ENCODE results near the gene RBM46.

RBM46 gene, protein sequence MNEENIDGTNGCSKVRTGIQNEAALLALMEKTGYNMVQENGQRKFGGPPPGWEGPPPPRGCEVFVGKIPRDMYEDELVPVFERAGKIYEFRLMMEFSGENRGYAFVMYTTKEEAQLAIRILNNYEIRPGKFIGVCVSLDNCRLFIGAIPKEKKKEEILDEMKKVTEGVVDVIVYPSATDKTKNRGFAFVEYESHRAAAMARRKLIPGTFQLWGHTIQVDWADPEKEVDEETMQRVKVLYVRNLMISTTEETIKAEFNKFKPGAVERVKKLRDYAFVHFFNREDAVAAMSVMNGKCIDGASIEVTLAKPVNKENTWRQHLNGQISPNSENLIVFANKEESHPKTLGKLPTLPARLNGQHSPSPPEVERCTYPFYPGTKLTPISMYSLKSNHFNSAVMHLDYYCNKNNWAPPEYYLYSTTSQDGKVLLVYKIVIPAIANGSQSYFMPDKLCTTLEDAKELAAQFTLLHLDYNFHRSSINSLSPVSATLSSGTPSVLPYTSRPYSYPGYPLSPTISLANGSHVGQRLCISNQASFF

GRCh38 chr4:154781126-154781982 is at the start of gene RBM46:
Gene RBM46 (plus strand): TSS chr4:154781272. CDS start chr4:154796753, 15,481 bp downstream.
- no peak for DNase-seq (ENCODE audit: low read depth in 2 of 2)

DNA sequence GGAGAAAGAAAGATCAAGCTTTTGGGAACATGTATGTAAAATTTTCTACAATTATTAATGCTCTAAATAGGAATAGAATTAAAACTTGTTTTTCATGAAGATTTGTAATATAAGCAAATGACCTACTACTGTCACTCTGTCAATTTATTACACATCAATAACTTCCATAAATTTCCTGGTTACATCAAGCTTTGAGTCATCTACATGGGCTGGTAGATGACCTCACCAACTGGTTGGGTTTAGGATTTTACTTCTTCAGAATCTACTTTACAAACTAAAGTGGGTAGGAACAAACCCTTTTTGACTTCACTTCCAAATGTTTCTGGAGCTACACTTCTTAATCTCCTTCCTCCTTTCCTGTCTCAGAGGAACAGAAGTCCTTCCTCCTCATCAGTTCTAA is 49.3 kb upstream of the RBM46 start:
- no peak for DNase-seq (ENCODE audit: low read depth in 2 of 2)

GRCh38 chr4:154732669-154733068 is 48.4 kb upstream of the RBM46 start:
- DNase-seq (ENCODE audit: low read depth in 2 of 2) = no peak

- DNase-seq (ENCODE audit: low read depth in 2 of 2) = no peak
Observed at GRCh38 chr4:154736770-154737169, 44.3 kb upstream of the RBM46 start.

- DNase-seq (ENCODE audit: low read depth in 2 of 2) = no peak
Observed at GRCh38 chr4:154738426-154738825, 42.6 kb upstream of the RBM46 start.

GRCh38 chr4:154739111-154739510 is 42.0 kb upstream of the RBM46 start:
- DNase-seq (ENCODE audit: low read depth in 2 of 2) = no peak

GRCh38 chr4:154740462-154740861 is 40.6 kb upstream of the RBM46 start:
- DNase-seq (ENCODE audit: low read depth in 2 of 2) = no peak

DNA sequence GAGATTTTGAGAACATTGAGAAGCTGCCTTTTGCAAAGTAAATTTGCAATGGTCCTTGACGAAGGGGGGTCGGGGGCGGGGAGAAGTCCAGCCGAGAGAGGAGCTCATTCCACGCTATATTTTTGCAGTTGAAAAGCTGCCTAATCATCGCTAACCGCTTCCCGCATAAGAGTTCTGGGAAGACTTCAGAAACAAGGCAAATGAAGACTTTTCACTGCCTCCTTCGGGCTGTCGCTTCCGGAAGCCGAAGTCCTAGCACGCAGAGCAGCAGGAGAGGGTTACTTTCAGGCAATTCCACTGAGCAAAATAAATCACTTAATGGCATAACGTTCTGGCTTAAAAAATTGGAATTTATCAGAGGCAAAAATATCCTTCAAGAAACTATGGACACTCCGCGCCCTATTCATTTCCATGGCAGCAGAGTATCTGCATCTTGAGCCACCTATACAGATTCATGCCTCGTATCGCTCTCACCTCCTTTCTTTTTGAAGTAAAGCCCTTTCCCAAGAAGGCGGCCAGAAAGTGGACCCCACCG is 39.9 kb upstream of the RBM46 start:
- no peak for DNase-seq (ENCODE audit: low read depth in 2 of 2)

- DNase-seq (ENCODE audit: low read depth in 2 of 2) = no peak
Observed at GRCh38 chr4:154741922-154742850, 38.9 kb upstream of the RBM46 start.

DNA sequence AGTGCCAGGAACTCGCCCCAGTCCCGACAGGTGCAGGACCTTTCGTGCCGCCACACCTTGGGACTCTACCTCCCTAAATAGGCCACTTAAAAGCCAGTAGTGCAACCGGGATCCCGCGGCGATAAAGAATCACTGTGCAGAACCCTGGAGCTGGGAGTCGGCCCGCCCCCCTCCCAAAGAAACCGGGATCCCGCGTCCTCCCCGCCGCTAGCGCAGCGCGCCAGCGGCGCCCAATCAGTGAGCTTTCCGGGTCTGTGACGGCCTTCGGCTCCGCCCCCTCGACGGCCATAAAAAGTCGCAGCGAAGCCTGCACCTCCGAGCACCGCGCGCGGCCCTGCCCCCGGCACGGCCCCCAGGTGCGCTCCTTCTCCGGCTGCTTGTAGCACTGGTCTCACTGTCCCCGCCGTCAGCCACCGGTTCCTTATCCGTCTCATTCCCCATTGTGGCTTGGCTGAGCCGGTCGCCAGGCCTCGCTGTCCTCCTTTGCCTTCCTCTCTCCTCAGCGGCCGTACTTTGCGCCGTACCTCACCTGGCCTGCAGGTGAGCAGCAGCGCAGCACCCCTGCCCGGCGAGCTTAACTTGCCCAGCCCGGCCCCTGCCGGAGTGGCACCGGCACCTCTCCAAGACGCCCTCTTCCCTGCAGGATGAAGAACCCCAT is 37.3 kb upstream of the RBM46 start, which contains the start of gene LRAT:
Gene LRAT, plus strand, starts transcription at position 318 of the 658 bp plus-strand sequence. Its CDS starts 327 bp downstream, at position 645.
- peak in 1 of 2 donors; percentile 3 for DNase-seq (ENCODE audit: low read depth in 2 of 2)

DNA sequence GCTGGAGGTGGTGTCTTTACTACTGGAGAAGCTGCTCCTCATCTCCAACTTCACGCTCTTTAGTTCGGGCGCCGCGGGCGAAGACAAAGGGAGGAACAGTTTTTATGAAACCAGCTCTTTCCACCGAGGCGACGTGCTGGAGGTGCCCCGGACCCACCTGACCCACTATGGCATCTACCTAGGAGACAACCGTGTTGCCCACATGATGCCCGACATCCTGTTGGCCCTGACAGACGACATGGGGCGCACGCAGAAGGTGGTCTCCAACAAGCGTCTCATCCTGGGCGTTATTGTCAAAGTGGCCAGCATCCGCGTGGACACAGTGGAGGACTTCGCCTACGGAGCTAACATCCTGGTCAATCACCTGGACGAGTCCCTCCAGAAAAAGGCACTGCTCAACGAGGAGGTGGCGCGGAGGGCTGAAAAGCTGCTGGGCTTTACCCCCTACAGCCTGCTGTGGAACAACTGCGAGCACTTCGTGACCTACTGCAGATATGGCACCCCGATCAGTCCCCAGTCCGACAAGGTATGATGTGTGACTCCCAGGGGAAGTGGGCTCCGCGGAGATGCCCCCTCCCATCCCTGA is 36.6 kb upstream of the RBM46 start:
- no peak for DNase-seq (ENCODE audit: low read depth in 2 of 2)

DNA sequence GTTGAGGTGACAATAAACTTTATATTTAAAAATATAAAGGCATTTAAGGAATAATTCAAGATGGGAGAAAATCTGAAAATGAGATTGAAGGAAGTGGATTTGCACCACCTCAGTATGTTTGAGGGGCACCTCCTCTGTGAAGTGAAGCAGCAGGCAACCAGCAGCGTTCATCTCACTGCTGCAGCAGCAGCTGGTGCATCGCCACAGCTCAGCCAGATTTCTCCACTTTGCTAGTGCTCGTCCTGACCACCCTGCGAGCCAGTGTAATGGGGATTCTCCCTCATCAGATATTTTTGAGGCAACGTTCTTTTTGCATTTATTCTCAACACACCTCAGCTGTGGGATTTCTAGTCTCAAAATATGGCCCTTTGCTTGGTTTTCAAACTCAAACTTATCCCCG is 23.4 kb upstream of the RBM46 start:
- DNase-seq (ENCODE audit: low read depth in 2 of 2) = no peak

- no peak for DNase-seq (ENCODE audit: low read depth in 2 of 2)
Observed at GRCh38 chr4:154760895-154761294, 20.2 kb upstream of the RBM46 start.

GRCh38 chr4:154778264-154778663 is 2.8 kb upstream of the RBM46 start:
- no peak for DNase-seq (ENCODE audit: low read depth in 2 of 2)

GRCh38 chr4:154779362-154779947 is 1.6 kb upstream of the RBM46 start:
- no peak for DNase-seq (ENCODE audit: low read depth in 2 of 2)

- DNase-seq (ENCODE audit: low read depth in 2 of 2) = no peak
Observed at GRCh38 chr4:154781983-154782293, 866 bp downstream of the RBM46 start.

GRCh38 chr4:154807042-154807630 is 26.1 kb downstream of the RBM46 start:
- no peak for DNase-seq (ENCODE audit: low read depth in 2 of 2)

DNA sequence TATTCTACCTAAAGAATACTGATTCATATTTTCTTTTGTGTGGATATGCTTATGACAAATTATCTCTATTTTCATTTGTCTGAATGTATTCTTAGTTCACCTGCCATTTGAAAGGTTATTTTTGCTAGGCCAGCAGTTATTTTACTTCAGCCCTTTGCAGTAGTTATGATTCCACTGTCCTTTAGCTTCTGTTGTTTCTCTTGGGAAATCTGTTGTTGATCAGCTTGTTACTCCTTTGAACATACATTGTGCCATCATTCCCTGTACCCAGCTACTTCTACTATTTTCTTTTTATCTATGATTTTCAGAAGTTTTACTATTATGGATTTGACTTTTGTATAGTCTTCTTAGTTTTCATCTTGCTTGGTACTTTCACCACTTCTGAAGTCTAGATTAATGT is 37.2 kb downstream of the RBM46 start:
- no peak for DNase-seq (ENCODE audit: low read depth in 2 of 2)

DNA sequence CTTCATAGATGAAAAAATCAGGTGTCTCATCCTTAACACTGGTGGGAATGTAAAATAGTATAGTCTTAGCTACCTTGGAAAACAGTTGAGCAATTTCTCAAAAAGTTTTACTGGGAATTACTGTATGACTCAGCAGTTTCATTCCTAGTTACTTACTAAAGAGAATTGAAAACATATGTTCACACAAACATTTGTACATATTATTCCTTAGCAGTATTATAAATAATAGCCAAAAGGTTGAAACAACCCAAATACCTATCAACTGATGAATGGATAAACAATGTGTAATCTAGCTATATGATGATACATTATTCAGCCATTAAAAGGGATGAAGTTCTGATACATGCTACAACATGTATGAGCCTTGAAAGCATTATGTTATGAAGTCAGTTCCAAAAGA is 41.7 kb downstream of the RBM46 start:
- DNase-seq (ENCODE audit: low read depth in 2 of 2) = no peak

DNA sequence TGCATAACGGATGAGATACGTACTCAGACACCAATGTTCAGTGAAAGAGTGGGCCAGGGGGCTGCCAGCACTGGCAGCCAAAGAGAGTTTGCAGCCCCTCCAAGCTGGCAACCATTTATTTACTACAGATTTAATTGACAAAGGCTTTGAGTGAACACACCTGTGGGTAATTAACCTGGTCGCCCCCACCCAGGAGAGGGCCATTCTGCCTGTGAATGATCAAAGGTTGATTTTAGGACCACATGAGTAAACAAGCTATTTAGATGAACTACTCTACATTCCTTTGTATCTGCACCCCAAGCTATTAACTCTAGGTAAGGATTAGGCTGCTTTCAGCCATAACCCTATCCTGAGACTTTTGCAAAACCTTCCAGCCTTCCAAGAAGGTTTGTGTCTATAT is 55.0 kb downstream of the RBM46 start:
- no peak for DNase-seq (ENCODE audit: low read depth in 2 of 2)
